Renal cortical epithelial cell (primary cell): ENCODE results near the gene APOBEC3H. TPM values are rescaled to one million over a fixed set of nuclear protein-coding genes. Genes with fewer than 3 reads are reported as not detected.

Experiments
- DNase-seq: peaks from one replicate; pipeline ENCODE4 v3.0.0-alpha.2; 2011; ENCODE audit warnings: low read depth
- total RNA-seq: library from RNA; depleted of rRNA; stranded (reverse); fragments of >200 nt; gene quantifications from 2 replicates; pipeline ENCODE4 v1.2.3, GENCODE V29; 2014

Gene APOBEC3H
- total RNA-seq, 1 donor from 2014 or later = 0.65 TPM

GRCh38 chr22:39081016-39081415, 16.0 kb upstream of the APOBEC3H start:
- no peak for DNase-seq

GRCh38 chr22:39081598-39081997, 15.4 kb upstream of the APOBEC3H start:
- DNase-seq = no peak

GRCh38 chr22:39083212-39084165, 13.6 kb upstream of the APOBEC3H start:
- no peak for DNase-seq

GRCh38 chr22:39084666-39085065, 12.4 kb upstream of the APOBEC3H start:
- no peak for DNase-seq

- DNase-seq = no peak
Observed at GRCh38 chr22:39087098-39087497, 9.9 kb upstream of the APOBEC3H start.

GRCh38 chr22:39087881-39088684, 9.0 kb upstream of the APOBEC3H start:
- DNase-seq = no peak

GRCh38 chr22:39088685-39089032, 8.4 kb upstream of the APOBEC3H start:
- no peak for DNase-seq

GRCh38 chr22:39089928-39090327, 7.1 kb upstream of the APOBEC3H start:
- DNase-seq = no peak

GRCh38 chr22:39090426-39091064, 6.5 kb upstream of the APOBEC3H start:
- DNase-seq = no peak

- DNase-seq = no peak
Observed at GRCh38 chr22:39091126-39092081, 5.6 kb upstream of the APOBEC3H start.

- no peak for DNase-seq
Observed at GRCh38 chr22:39092111-39092862, 4.8 kb upstream of the APOBEC3H start.

GRCh38 chr22:39094717-39095389, 2.2 kb upstream of the APOBEC3H start:
- DNase-seq = no peak

- no peak for DNase-seq
Observed at GRCh38 chr22:39095971-39096370, 1.1 kb upstream of the APOBEC3H start.

GRCh38 chr22:39098026-39098425, 982 bp downstream of the APOBEC3H start:
- DNase-seq = no peak

- DNase-seq = no peak
Observed at GRCh38 chr22:39098576-39098975, 1.5 kb downstream of the APOBEC3H start.

GRCh38 chr22:39101226-39101625, 4.2 kb downstream of the APOBEC3H start:
- DNase-seq = no peak

- DNase-seq = no peak
Observed at GRCh38 chr22:39103431-39103830, 6.4 kb downstream of the APOBEC3H start.

- DNase-seq = no peak
Observed at GRCh38 chr22:39106326-39106725, 9.3 kb downstream of the APOBEC3H start.

GRCh38 chr22:39108487-39108886, 11.4 kb downstream of the APOBEC3H start:
- DNase-seq = no peak

- DNase-seq = no peak
Observed at GRCh38 chr22:39109361-39109760, 12.3 kb downstream of the APOBEC3H start.
